Adrenal gland (tissue), 12 donors: Measurements from ENCODE around the gene FAM163B. TPM values are rescaled to one million over a fixed set of nuclear protein-coding genes. Genes with fewer than 3 reads are reported as not detected.

Experiments
- DNase-seq, 7 donors: peaks; one replicate each; pipeline ENCODE4 v3.0.0-alpha.2; 2019 to 2020
- H3K27ac ChIP-seq, 5 donors: fragments of 200-600 bp; sonication (generic) in 4 of 5; 1 replicate in 3 of 5; 2 replicates in 2 of 5; pipeline versions ENCODE4 v1.5.1 to v1.8.0; 2016 to 2020; ENCODE audit warnings: mild to moderate bottlenecking in 1 of 5
- H3K27me3 ChIP-seq: fragments of 200-600 bp; 2 replicates; pipeline ENCODE4 v1.8.0; 2021
- H3K36me3 ChIP-seq, 2 donors: fragments of 200-600 bp; replicated peaks in 1 of 2; 1 replicate in 1 of 2; 2 replicates in 1 of 2; pipeline versions ENCODE4 v1.5.1 to v1.8.0; 2018 to 2022
- H3K4me1 ChIP-seq, 2 donors: fragments of 200-600 bp; replicated peaks in 1 of 2; 1 replicate in 1 of 2; 2 replicates in 1 of 2; pipeline versions ENCODE4 v1.5.1 to v1.8.0; 2018 to 2021
- H3K4me3 ChIP-seq, 4 donors: fragments of 200-600 bp; sonication (generic) in 3 of 4; one replicate each; pipeline ENCODE4 v1.5.1; 2016 to 2018
- H3K9me3 ChIP-seq, 3 donors: fragments of 200-600 bp; sonication (generic) in 1 of 3; replicated peaks in 1 of 3; 1 replicate in 2 of 3; 2 replicates in 1 of 3; pipeline versions ENCODE4 v1.5.1 to v1.8.0; 2016 to 2021
- CTCF ChIP-seq, 6 experiments: fragments of 450-650 bp in 4 of 6; fragments of 200-600 bp in 2 of 6; sonication (generic) in 1 of 6; IDR thresholded peaks; 1 replicate in 5 of 6; 2 replicates in 1 of 6; pipeline versions ENCODE4 v1.5.1 to v1.8.0; 2016 to 2021; ENCODE audit warnings: antibody characterized with exemption in 6 of 6, mild to moderate bottlenecking in 2 of 6, moderate library complexity in 1 of 6
- POLR2A ChIP-seq, 2 donors: fragments of 450-650 bp; IDR thresholded peaks; one replicate each; pipeline ENCODE4 v1.6.1; 2017; ENCODE audit warnings: antibody characterized with exemption in 2 of 2, mild to moderate bottlenecking in 2 of 2, moderate library complexity in 1 of 2
- WGBS, 4 donors: extraction: QIAGEN DNeasy Blood & Tissue Kit in 2 of 4; methylation state at CpG; one replicate each; pipeline versions ENCODE4 v1.1.5 to v1.1.7; 2013 to 2017; 5-methylcytosine and 5-hydroxymethylcytosine counted together
- intact Hi-C, 2 donors: fragments of 100-400 bp; cut with DNase I; formaldehyde crosslinking; loops; one replicate each; pipeline versions ENCODE4 v1.14.1 to v1.15.0; 2022 to 2023
- polyA plus RNA-seq, 3 donors: library from polyadenylated mRNA; stranded (reverse); fragments of 200-250 nt in 2 of 3; fragments of 350-450 nt in 1 of 3; fragmentation: Illumina TruSeq in 1 of 3; extraction: RNeasy Lipid Tissue Mini Kit (QIAGEN cat#74804) in 1 of 3; gene quantifications; one replicate each; pipeline ENCODE4 v1.2.3, GENCODE V29; 2013 to 2014
- total RNA-seq, 9 donors: library from RNA; depleted of rRNA in 4 of 9; stranded (reverse); fragments of >200 nt in 4 of 9; fragments of 120-200 nt in 1 of 9; fragmentation: NEBNext Ultra II Directional in 1 of 9; extraction: Animal tissue kit (Norgen Biotek cat#: 25700) in 1 of 9; gene quantifications; one replicate each; pipeline versions ENCODE4 v1.1.0 to v1.2.4, GENCODE V29; 2013 to 2023
- donor health status: healthy with polysubstance abuse.
- donor health status: Bipolar disorder and iron deficiency.
- donor health status: DM: yes; HTN: yes; CAD: no.
- donor health status: DM: no; HTN: no; CAD: no.
- donor health status: DM: no; HTN: no; CAD: no.
- donor health status: DM: yes; HTN: yes; CAD: no.

FAM163B gene
- total and polyA plus RNA-seq, 12 donors: 0.72 to 14.3 (median 2.5) TPM

- Histone ChIP-seq H3K9me3 (no peaks in the 10 kb centered on the region), H3K27ac (peak within 1 kb of the TSS in 4 of 5 donors; percentile 10 to 85 (median 70)), H3K36me3 (no peaks in the 10 kb centered on the region), H3K4me3 (peak within 1 kb of the TSS in 3 of 4 donors; percentile 18 to 45 (median 23)), H3K27me3 (peaks cover 4% of the 10 kb centered on the region), H3K4me1 (peaks cover 7 to 37% of the 10 kb centered on the region in 2 donors)
- TF ChIP-seq POLR2A (IDR thresholded peaks at IDR 0.05) (peak in 1 of 2 donors; percentile 14), CTCF (IDR thresholded peaks at IDR 0.05) (no peak)
- intact Hi-C loops: loop anchor here in 1 of 2 donors (10.0 kb wide), 1 partner anchor 190 kb away; no protein-coding TSS in a partner anchor
- WGBS, 4 donors: 6 to 12% (median 9%) methylated on average over 43 to 70 of the region's 70 CpGs; no CpG with 5 or more reads in 1 of the 4 donors
- peak; percentile 56 to 81 (median 67) for DNase-seq
Measured at GRCh38 chr9:133534346-133535291, 74.6 kb downstream of the FAM163B start, which contains the start of gene ADAMTSL2. ADAMTSL2 (plus strand) TSS chr9:133534704; CDS start chr9:133536713, 2,009 bp downstream.

GRCh38 chr9:133533857-133534256 is 75.3 kb downstream of the FAM163B start:
- DNase-seq: no peak
- peaks cover 4% of the 10 kb centered on the region for H3K27me3 ChIP-seq
- intact Hi-C loops: loop anchor here in 1 of 2 donors (10.0 kb wide), 1 partner anchor 191 kb away; no protein-coding TSS in a partner anchor

DNA sequence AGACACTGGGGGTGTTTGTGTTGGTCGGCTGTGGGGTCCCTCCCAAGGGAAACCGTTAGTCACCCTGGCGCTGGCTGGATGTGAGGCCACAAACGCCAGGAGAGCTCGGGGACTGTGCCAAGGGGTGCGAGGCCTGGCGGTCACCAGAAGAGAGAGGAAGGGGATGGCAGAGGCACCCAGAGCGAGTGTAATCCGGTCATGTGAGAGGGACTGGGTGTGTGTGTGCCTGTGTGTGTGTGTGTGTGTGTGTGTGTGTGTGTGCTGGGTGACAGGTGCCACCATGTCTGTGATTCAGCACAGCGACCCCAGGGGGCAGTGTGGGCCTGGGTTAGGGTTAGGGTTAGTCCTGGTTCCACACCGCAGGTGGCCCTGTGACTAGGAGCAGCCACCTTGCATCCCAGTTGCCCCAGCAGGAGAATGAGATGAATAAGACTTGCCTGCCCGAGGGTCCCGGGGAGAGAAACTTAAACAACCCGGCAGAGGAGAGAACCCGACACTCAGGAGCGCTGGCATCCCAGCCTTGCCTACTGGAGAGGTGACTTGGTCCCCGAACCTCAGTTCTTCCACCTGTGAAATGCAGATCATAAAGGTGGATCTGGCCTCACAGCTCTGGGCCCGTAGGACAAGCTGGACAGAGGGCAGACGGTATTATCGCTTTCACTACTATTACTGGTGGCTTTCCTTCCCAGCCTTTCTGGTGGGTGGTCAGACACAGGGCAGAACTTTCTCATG is 76.1 kb downstream of the FAM163B start:
- intact Hi-C loops: loop anchor here in 1 of 2 donors (10.0 kb wide), 1 partner anchor 192 kb away; no protein-coding TSS in a partner anchor
- Histone ChIP-seq H3K27ac (peak overlapping the region in 2 of 5 donors; percentile 71 to 85), H3K36me3 (no peaks in the 10 kb centered on the region), H3K4me3 (no peak overlapping the region), H3K9me3 (no peaks in the 10 kb centered on the region), H3K4me1 (peaks cover 7 to 29% of the 10 kb centered on the region in 2 donors), H3K27me3 (peaks cover 4% of the 10 kb centered on the region)
- peak; percentile 52 to 89 (median 69) for DNase-seq
- TF ChIP-seq POLR2A (IDR thresholded peaks at IDR 0.05): no peak
- peak in 5 of 6 experiments; percentile 16 to 84 (median 62) for TF ChIP-seq CTCF (IDR thresholded peaks at IDR 0.05)
- 61 to 81% (median 75%) methylated on average over 14 to 20 of the region's 20 CpGs for WGBS, 4 donors

More at GRCh38 chr9:133533857-133534256, 75.3 kb downstream of the FAM163B start:
- Histone ChIP-seq H3K4me1 (peaks cover 7 to 34% of the 10 kb centered on the region in 2 donors), H3K27ac (peak overlapping the region in 3 of 5 donors; percentile 10 to 85 (median 71)), H3K9me3 (no peaks in the 10 kb centered on the region), H3K4me3 (peak overlapping the region in 1 of 4 donors; percentile 45), H3K36me3 (no peaks in the 10 kb centered on the region)
- WGBS, 4 donors: 50 to 69% (median 59%) methylated on average over 4 to 9 of the region's 9 CpGs
- TF ChIP-seq CTCF (IDR thresholded peaks at IDR 0.05) (no peak), POLR2A (IDR thresholded peaks at IDR 0.05) (no peak)
